NCI-H2227 (cell line): ENCODE data around the gene PIGK.
A peak's percentile ranks its signal among the peaks of the same experiment; 100 is the strongest.
"Not testable (repeated sequence)": the region's sequence is repeated elsewhere in the genome, so short reads cannot be mapped to it uniquely, and the experiment has no call there.

Source experiments
- DNase-seq: peaks from one replicate; lab custom pipeline; 2025; ENCODE audit not compliant: unreplicated experiment; lab: John Stamatoyannopoulos, UW

The PIGK gene

DNA sequence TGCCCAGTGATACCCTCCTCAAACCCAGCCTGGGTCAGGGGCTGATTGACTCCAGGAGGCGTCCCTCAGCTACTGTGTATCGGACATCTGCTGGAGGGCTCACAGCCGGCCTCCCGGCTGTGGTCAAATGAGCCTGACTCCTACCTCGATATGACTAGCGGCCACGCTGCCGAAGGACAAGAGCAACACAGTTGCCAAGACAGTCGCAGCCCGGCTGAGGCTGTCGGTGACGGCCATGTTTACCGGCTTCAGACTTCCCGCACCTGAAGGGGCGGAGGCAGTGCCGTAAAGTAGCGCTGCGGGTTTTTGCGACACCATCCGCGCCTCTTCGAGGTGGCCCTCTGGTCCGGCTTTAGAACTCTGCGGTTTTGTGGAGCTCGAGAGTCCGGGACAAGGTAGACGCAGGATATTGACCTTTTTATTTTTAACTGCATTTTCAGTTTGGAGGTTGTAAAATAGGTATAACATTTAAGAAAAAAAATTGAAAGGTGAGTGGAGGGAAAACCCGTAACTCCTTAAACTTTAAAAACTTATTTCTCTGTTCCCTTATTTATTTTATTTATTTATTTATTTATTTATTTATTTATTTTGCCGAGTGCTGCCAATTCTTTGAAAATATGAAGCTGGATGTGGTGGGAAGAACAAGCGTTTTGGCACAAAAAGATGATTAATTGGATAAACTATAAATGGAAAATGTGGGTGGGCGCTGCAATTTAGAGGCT lies at the start of gene PIGK:
Gene PIGK, minus strand, starts transcription at position 265 of the 722 bp plus-strand sequence. Its CDS starts 28 bp downstream, at position 237.
- peak; percentile 94 for DNase-seq

DNA sequence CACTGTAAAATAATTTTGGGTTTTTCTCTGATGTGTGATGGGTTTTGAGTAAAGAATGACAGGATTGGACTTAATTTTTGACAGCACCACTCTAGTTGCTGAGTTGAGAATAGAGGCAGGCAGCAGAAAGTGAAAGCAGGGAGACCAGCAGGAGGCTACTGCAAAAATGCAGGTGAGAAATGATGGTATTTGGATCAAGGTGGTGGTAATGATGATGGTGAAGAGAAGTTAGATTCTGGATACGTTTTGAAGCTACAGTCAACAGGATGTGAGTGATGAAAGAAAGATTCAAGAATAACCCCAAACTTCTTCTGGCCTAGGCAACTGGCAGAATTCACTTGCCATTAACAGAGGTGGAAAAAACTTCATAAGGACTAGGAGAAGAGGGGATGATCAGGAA lies 47.8 kb upstream of the PIGK start:
- no peak for DNase-seq

DNA sequence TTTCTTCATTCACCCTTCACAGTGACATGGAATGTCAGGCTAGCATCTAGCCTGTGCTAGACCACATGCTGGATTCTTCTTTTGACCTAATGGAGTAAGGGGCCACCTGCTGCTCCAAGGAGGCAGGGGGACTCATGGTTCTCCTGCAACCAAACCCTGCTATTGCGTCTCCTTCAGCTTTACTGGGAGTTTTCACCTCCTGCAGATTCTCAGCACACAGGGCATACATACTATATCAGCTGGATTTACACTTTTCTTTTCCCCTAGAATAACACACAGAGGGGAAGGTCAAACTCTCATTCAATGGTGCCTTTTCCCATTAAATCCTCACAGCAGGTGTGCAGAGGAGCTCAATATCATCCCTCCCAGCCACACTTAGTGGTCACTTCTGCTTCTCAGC lies 46.0 kb upstream of the PIGK start:
- DNase-seq = no peak

DNA sequence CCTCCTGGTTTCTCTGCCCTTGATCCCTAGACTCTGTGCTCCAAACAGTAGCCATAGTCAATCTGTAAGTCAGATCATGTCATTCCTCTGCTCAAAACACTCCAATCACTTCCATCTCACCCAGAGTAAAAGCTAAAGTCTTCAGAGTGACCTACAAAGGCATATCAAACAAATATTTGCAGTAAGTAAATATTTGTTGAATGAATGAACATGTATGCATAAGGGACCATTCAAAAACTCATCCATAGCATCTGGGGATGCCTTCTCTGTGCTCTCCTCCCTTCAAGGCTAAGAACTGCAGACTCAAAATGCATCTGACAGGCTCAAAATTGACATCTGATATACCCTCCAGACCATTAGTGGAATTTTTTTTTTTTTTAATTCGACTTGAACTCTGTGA lies 44.5 kb upstream of the PIGK start:
- DNase-seq = no peak

DNA sequence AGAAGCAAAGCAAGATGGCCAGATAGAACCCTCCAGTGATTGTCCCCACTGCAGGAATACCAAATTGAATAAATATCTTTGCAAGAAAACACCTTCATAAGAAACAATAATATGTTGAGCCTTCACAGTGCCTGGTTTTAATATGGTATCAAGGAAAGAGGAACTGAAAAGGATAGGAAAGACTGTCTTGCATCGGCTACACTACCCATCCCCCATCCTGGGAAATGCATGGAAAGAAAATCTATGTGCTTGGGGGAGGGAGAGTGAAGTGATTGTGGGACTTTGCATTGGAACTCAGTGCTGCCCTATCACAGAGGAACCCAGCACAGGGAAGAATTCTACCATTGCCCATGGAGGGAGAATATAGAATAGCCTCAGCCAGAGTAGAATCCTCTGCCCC lies 34.0 kb upstream of the PIGK start:
- DNase-seq = no peak

DNA sequence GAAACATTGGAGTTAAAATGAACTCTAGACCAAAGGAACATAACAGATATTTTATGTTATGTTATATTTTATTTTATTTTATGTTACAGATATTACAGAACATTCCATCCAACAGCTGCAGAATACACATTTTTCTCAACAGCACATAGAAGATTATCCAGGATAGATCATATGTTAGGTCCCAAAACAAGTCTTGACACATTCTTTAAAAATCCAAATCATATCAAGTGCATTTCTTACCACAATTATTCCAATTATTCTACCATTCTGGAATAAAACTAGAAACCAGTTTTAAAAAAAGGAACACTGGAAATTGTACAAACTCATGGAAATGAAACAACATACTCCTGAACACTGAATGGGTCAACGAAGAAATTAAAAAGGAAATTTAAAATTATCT lies 30.9 kb upstream of the PIGK start:
- DNase-seq = no peak

DNA sequence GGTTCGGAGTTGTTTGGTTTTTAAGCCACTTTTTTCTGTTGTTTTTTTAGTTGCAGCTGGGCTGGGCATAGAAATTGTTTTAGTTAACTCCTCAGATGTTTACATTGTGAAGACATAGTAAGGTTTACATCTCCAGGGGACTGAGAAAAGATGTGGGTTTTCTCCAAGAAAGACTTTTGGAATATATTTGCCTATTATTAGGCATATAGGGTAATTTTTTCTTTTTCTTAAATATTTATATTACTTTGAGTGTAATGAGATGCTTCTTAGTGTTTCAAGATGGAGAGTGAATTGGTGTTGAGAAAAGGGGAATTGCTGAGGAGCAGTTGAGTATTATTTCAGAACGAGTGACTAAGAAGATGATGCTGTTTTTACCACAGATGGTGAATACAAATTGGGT lies 26.6 kb upstream of the PIGK start:
- DNase-seq = no peak

DNA sequence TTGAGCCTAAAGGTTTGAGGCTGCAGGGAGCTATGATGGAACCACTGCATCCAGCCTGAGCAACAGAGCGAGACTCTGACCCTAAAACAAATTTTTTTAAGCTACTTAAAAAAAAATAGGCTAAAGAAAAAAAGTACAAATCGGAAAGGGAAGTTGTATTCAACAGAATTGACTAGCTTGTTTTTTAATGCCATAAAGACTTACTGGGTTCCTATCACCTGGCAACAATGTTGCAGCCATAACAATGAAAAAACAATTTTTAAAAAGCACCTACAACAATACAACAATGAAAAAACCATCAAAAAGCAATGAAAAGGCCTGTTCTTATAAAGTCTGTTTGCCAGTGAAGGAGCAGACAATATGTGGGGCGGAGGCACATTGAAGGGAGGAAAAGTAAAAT lies 20.1 kb upstream of the PIGK start:
- no peak for DNase-seq

DNA sequence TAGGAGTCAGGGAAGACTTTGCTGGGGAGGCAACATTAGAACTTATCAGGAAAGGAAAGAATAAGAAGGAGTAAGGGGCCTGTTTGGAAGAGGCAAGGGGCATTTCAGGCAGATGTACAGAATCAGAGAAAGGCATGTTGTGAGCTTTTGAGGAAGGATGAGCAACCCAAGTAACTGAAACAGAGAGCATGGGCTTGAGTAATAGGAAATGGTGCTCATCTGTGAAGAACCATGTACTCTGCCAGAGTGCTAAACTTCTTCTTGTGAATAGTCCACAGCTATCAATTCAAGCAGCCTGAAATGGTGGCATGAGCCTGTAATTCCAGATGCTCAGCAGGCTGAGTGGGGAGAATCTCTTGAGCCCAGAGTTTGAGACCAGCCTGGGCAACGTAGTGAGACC lies 19.2 kb upstream of the PIGK start:
- DNase-seq = no peak

DNA sequence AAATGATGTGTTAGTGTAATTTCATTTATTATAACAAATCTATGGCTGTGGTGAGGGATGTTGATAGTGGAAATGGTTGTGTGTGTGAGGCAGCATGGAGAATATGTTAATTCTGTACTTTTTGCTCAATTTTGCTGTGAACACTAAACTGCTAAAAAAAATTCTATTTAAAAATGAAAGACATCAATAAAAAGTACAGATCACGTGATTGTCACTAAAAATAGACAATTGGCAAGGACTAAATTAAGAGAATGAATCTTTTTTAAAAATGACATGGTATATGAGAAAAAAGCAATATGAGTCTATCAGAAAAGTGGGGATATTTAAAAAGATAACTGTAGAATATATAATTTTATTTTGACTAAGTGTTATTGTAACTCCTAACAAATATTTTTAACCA lies 15.7 kb upstream of the PIGK start:
- DNase-seq = no peak

DNA sequence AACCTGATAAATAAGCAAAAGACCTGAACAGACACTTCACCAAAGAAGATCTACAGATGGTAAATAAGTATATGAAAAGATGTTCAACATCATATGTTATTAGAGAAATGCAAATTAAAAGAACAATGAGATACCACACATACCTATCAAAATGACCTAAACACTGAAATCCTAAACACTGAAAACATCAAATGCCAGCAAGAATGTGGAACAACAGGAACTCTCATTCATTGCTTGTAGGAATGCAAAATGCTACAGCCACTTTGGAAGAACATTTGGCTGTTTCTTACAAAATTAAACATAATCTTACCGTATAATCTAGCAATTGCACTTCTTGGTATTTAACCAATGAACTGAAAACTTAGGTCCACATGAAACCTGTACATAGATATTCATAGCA lies 14.9 kb upstream of the PIGK start:
- no peak for DNase-seq

DNA sequence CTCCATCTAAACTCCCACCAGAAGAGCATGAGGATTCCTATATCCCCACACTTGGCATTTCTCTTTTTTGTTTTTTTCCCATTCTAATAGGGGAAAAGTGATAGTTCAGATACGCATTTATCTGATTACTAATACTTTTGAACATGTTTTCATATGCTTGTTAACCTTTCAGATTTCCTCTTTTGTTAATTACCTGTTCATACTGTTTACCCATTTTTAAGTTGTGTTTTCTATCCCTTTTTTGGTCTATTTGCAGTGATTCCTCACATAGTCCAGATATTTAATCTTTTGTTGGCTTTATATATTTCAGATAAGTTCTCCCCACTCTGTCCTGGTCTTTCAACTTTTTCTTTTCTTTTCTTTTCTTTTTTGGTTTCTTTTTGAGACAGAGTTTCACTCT lies 13.6 kb upstream of the PIGK start:
- DNase-seq = no peak

DNA sequence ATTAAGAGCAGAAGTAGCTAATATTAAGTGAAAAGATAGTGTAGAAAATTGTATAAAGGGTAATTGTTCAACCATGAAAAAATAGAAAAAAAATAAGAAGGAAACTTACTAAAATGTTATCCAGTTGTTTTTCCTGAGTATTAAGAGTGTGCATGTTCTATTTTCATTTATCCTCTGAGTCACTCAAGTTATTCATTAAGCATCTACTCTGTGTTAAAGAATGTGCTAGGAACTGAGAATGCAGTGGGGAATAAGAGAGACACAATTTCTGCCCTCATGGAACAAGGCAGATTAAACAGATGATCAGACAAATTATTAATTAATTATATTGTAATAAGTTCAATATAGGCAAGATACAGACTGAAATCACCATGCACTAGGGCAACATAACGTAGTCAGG lies 10.8 kb upstream of the PIGK start:
- DNase-seq = no peak

DNA sequence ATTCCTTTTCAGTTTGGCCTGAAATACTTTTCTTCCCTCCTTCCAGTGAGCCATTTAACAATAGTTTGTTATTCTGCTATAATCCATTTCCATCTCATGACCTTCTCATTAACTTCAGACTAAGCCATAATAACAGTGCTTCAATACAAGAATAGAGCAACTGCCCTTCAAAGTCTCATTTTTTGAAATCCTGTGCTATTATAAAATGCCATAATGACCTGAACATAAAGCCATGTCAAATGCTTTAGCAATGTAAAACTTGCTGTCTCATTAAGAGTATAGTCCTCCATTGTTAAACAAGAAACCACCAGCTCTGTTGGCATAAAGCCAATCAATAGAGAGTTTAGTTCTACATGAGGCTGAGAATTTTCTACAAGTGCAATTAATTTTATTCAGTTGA lies 9.6 kb upstream of the PIGK start:
- no peak for DNase-seq

DNA sequence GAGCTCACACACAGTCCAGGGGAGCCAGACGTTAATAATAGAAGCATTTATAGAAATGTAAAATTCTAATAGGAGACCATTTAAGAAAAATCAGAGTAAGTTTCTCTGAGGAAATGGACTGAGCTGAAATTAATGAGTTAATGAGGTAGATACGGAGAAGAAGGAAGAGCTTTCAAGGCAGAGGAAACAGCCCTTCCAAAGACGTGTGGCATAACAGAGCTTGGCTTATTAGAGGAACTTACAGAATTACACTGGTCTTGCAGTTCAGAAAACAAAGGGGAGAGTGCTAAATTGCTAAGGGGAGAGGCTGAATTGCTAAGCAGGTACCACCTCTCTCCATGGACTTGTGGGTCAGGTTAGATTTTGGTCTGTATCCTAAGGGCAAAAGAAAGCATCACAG lies 8.2 kb upstream of the PIGK start:
- no peak for DNase-seq

DNA sequence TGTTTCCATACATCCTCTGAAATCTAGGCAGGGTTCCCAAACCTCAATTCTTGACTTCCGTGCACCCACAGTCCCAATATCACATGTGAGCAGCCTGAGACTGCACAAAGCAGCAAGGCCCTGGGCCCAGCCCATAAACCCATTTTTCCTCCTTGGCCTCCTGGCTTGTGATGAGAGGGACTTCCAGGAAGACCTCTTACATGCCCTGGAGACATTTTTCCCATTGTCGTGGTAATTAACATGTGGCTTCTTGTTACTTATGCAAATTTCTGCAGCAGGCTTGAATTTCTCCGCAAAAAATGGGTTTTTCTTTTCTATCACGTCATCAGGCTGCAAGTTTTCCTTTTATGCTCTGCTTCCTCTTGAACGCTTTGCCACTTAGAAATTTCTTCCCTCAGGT lies 3.3 kb upstream of the PIGK start:
- DNase-seq = no peak

DNA sequence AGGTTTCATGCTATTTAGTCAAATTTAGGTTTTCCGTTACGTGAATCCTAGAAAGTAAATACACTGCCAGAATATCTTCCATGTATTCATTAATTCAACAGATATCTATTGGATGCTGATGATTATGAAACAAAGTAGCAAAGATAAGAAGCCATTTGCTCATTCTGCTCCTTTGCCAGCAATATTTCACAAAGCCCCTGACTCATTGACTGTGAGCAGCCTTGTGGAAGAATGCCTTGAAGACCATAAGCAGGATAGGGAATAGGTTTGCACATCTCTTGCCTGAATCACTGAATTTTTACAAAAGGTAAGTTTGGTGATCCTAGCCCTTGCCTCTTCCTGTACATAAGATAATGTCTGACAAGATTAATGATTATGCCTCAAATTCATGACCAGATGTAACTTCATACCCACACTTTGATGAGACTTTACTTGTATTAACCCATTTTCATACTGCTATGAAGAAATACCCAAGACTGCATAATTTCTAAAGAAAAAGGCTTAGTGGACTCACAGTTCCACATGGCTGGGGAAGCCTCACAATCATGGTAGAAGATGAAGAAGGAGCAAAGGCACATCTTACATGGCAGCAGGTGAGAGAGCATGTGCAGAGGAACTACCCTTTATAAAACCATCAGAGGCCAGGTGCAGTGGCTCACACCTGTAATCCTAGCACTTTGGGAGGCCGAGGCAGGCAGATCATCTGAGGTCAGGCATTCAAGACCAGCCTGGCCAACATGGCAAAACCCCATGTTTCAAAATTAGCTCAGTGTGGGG lies 1.6 kb upstream of the PIGK start:
- DNase-seq = no peak

DNA sequence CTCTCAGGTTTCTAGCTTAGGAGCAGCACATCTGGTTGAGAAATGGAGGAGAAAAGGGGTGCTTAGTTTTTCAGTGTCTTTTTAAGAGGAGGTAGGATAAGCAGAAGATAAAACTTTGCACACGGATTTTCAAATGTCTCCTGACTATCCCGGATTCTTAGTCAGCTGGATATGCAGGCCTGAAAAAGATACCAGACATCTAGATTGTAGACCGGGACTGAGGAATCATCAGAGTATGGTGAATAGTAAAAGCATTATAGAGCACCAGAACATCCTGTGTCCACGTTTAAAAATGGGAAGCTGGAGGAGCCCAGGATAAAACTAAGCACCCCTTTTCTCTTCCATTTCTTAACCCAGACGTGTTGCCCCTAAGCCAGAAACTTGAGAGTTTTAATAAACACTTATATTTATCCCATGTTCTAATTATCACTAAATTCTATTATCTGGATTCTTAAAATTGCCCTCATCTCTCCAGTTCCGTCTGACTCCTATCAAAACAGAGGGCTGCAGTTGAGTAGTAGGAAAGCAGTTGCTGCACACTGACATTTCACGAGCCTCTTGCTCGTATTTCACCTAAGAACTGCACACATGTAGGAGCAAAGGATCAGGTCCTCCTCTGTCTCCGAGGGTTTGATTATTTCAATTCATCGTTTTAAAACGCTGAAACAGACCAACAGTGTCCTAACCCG lies 609 bp downstream of the PIGK start:
- no peak for DNase-seq

DNA sequence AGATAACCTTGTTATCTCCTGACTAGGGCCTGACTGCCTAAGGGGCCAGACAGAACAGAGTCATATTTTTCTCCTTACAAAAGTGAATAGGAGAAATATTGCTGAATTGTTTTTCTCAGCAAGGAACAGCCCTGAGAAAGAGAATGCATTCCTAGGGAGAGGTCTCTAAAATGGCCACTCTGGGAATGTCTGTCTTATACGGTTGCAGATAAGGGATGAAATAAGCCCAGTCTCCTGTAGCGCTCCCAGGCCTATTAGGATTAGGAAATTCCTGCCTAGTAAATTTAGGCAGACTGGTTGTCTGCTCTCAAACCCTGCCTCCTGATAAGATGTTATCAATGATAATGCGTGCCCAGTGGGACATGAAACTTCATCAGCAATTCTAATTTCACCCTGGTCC lies 15.2 kb downstream of the PIGK start:
- DNase-seq = not testable (repeated sequence)

DNA sequence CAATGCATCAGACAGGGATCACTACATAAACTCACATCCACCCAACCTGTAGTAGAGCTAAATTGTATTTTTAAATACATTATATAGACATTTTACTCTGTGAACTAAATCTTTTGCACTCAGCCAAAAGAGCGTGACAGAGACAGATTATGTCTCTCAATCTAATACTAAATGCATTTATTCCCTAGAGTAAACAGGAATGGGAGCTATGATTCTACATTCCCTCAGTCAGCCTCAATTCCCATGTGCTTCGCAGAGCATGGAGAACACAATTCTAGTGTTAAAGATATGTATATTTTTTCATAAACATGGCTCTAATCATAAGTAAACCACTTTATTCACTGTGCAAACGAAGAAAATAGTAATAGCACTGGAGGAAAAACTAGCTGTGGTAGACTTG lies 16.5 kb downstream of the PIGK start:
- no peak for DNase-seq

DNA sequence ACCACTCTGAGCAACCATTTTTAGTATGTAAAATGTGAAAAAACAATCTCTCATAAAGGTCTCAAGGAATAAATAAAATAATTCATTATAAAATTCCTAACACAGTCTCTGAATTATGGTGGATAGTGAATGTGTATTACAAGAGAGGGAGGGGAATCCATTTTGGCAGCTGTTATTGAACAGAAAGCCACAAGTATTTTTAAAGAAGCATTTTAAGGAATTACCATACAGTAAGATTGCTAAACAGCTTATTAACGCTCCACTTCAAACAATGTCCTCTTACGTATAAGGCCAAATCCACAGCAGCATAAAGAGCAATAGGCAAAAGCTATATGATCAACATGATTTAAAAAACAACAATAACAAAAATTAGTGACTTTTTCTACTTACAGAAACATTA lies 18.4 kb downstream of the PIGK start:
- no peak for DNase-seq

DNA sequence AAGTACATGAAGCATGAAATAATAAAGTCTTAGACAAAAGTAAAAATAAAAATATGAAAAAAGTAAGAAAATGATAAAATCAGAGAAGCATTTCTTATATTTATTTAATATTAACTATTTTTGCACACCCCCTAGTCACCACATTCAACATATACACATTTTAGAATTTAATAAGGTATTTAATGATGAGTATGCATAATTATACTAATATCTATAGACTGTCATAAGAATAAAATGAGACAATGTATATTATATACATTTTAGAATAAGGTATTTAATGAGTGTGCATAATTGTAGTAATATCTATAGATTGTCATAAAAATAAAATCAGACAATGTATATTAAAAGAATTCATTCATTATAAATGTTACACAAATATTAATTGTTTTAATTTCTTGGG lies 18.9 kb downstream of the PIGK start:
- no peak for DNase-seq
